ENCODE measurements around the gene AGBL4.
"Not testable (repeated sequence)": the region's sequence is repeated elsewhere in the genome, so short reads cannot be mapped to it uniquely, and the experiment has no call there.

AGBL4 gene

GRCh38 chr1:49298304-49298703, 725.5 kb downstream of the AGBL4 start:
- no peak for DNase-seq

GRCh38 chr1:49297783-49298182, 726.0 kb downstream of the AGBL4 start:
- no peak for DNase-seq

GRCh38 chr1:49294539-49294938, 729.2 kb downstream of the AGBL4 start:
- DNase-seq, result no peak

GRCh38 chr1:49293016-49293415, 730.7 kb downstream of the AGBL4 start:
- DNase-seq, result no peak

- not testable (repeated sequence) for DNase-seq
These were observed 766.3 kb downstream of the AGBL4 start for GRCh38 chr1:49257211-49258049.

GRCh38 chr1:49252917-49253316, 770.8 kb downstream of the AGBL4 start:
- DNase-seq, result no peak

GRCh38 chr1:49251019-49251784, 772.6 kb downstream of the AGBL4 start:
- no peak for DNase-seq

GRCh38 chr1:49240709-49241221, 783.0 kb downstream of the AGBL4 start:
- no peak for DNase-seq

GRCh38 chr1:49234988-49235387, 788.8 kb downstream of the AGBL4 start:
- DNase-seq, result no peak

GRCh38 chr1:49229555-49229954, 794.2 kb downstream of the AGBL4 start:
- DNase-seq, result no peak

- DNase-seq, result no peak
These were observed 797.0 kb downstream of the AGBL4 start for GRCh38 chr1:49226758-49227157.

GRCh38 chr1:49225464-49225863, 798.3 kb downstream of the AGBL4 start:
- DNase-seq, result no peak

- DNase-seq, result no peak
These were observed 810.5 kb downstream of the AGBL4 start for GRCh38 chr1:49213301-49213700.

- DNase-seq, result no peak
These were observed 815.0 kb downstream of the AGBL4 start for GRCh38 chr1:49208712-49209111.

GRCh38 chr1:49204720-49205119, 819.0 kb downstream of the AGBL4 start:
- no peak for DNase-seq

- no peak for DNase-seq
These were observed 823.0 kb downstream of the AGBL4 start for GRCh38 chr1:49200738-49201137.

- DNase-seq, result no peak
These were observed 824.2 kb downstream of the AGBL4 start for GRCh38 chr1:49199564-49199963.

GRCh38 chr1:49197081-49197480, 826.7 kb downstream of the AGBL4 start:
- no peak for DNase-seq

- no peak for DNase-seq
These were observed 833.6 kb downstream of the AGBL4 start for GRCh38 chr1:49190138-49190537.

- no peak for DNase-seq
These were observed 836.7 kb downstream of the AGBL4 start for GRCh38 chr1:49187056-49187455.

GRCh38 chr1:49185450-49185980, 838.2 kb downstream of the AGBL4 start:
- no peak for DNase-seq

- DNase-seq, result no peak
These were observed 840.3 kb downstream of the AGBL4 start for GRCh38 chr1:49183489-49183888.

GRCh38 chr1:49181033-49181432, 842.7 kb downstream of the AGBL4 start:
- DNase-seq, result no peak

Measured in cortex of kidney (tissue), 1 donor.